Endothelial cell of umbilical vein (primary cell): ENCODE results near the gene PHKG2.

ENCODE experiments used
- CTCF ChIP-seq, 2 donors: IDR thresholded peaks; 1 replicate in 1 of 2; 2 replicates in 1 of 2; pipeline ENCODE4 v1.5.1; 2011; ENCODE audit warnings: low read length in 2 of 2, mild to moderate bottlenecking in 2 of 2, moderate library complexity in 2 of 2, control low read depth in 1 of 2, inconsistent platforms in 1 of 2, low read depth in 1 of 2; ENCODE audit not compliant: insufficient read depth in 1 of 2; ENCODE audit errors: extremely low read depth in 1 of 2
- EZH2 ChIP-seq: IDR thresholded peaks from 2 replicates; pipeline ENCODE4 v1.6.1; 2012; ENCODE audit warnings: borderline replicate concordance, low read depth, mild to moderate bottlenecking, moderate library complexity, low read length, inconsistent platforms; ENCODE audit not compliant: severe bottlenecking

GRCh38 chr16:30761427-30761927, 13.3 kb downstream of the PHKG2 start:
- TF ChIP-seq EZH2 = no peak
- no peak for TF ChIP-seq CTCF (IDR thresholded peaks at IDR 0.05; ENCODE audit: extremely low read depth in 1 of 2, insufficient read depth in 1 of 2, low read depth in 1 of 2, low read length in 2 of 2)
